GM18951 (cell line): ENCODE results near the gene RERGL.

Source experiments
- POLR2A ChIP-seq: IDR thresholded peaks from 4 replicates; pipeline ENCODE4 v1.6.1; 2011; ENCODE audit warnings: mild to moderate bottlenecking; ENCODE audit not compliant: insufficient read length, insufficient read depth; ENCODE audit errors: extremely low read depth
- in situ Hi-C: fragments of 300-500 bp; cut with MboI; formaldehyde crosslinking; loops from one replicate; pipeline ENCODE4 v1.12.0; 2022; ENCODE audit warnings: low sequenced_read_pairs, mixed read lengths, inconsistent platforms; ENCODE audit not compliant: unreplicated experiment

Gene RERGL

GRCh38 chr12:18090093-18090492 is at the start of gene RERGL:
Gene RERGL, minus strand, starts transcription at chr12:18090193. Its CDS starts 53 bp downstream, at chr12:18090140.
- in situ Hi-C loops: no loop called here
- no peak for TF ChIP-seq POLR2A

- TF ChIP-seq POLR2A: no peak
- in situ Hi-C loops: no loop called here
Observed at GRCh38 chr12:18139254-18139653, 49.3 kb upstream of the RERGL start.

GRCh38 chr12:18135509-18135908 is 45.5 kb upstream of the RERGL start:
- TF ChIP-seq POLR2A: no peak
- in situ Hi-C loops: no loop called here

GRCh38 chr12:18135086-18135485 is 45.1 kb upstream of the RERGL start:
- TF ChIP-seq POLR2A: no peak
- in situ Hi-C loops: no loop called here

- TF ChIP-seq POLR2A: no peak
- in situ Hi-C loops: no loop called here
Observed at GRCh38 chr12:18130851-18131250, 40.9 kb upstream of the RERGL start.

- no peak for TF ChIP-seq POLR2A
- in situ Hi-C loops: no loop called here
Observed at GRCh38 chr12:18123707-18124106, 33.7 kb upstream of the RERGL start.

- no peak for TF ChIP-seq POLR2A
- in situ Hi-C loops: no loop called here
Observed at GRCh38 chr12:18120899-18121298, 30.9 kb upstream of the RERGL start.

GRCh38 chr12:18108611-18109010 is 18.6 kb upstream of the RERGL start:
- no peak for TF ChIP-seq POLR2A
- in situ Hi-C loops: no loop called here

- no peak for TF ChIP-seq POLR2A
- in situ Hi-C loops: no loop called here
Observed at GRCh38 chr12:18103624-18104023, 13.6 kb upstream of the RERGL start.

GRCh38 chr12:18101043-18101442 is 11.1 kb upstream of the RERGL start:
- TF ChIP-seq POLR2A: no peak
- in situ Hi-C loops: no loop called here

- TF ChIP-seq POLR2A: no peak
- in situ Hi-C loops: no loop called here
Observed at GRCh38 chr12:18084080-18084479, 5.9 kb downstream of the RERGL start.

- in situ Hi-C loops: no loop called here
- TF ChIP-seq POLR2A: no peak
Observed at GRCh38 chr12:18079541-18080246, 10.3 kb downstream of the RERGL start.

GRCh38 chr12:18074001-18074400 is 16.0 kb downstream of the RERGL start:
- no peak for TF ChIP-seq POLR2A
- in situ Hi-C loops: no loop called here

- in situ Hi-C loops: no loop called here
- no peak for TF ChIP-seq POLR2A
Observed at GRCh38 chr12:18072723-18073122, 17.3 kb downstream of the RERGL start.
